K562 (cell line): ENCODE measurements around the gene SNX14. TPM values are rescaled to one million over a fixed set of nuclear protein-coding genes. Genes with fewer than 3 reads are reported as not detected.

ENCODE experiments used
- LARP7 ChIP-seq: fragments of 450-650 bp; IDR thresholded peaks from 2 replicates; pipeline ENCODE4 v1.6.1; 2016
- PTTG1 ChIP-seq: fragments of 450-650 bp; IDR thresholded peaks from 2 replicates; pipeline ENCODE4 v1.6.1; 2016; ENCODE audit warnings: low read depth, mild to moderate bottlenecking, missing genetic modification characterization, missing compliant biosample characterization
- RAD21 ChIP-seq, 2 experiments: fragments of 250-450 bp in 1 of 2; fragments of 450-650 bp in 1 of 2; sonication (Bioruptor Pico) in 1 of 2; formaldehyde crosslinking in 1 of 2; IDR thresholded peaks in 1 of 2; conservative IDR thresholded peaks in 1 of 2; 2 replicates each; pipeline versions ENCODE4 v1.4.0 to v1.8.0; 2020 to 2022; ENCODE audit warnings: mild to moderate bottlenecking in 2 of 2, moderate library complexity in 1 of 2
- RB1 ChIP-seq: fragments of 450-650 bp; IDR thresholded peaks from 2 replicates; pipeline ENCODE4 v1.6.1; 2017; ENCODE audit warnings: low read depth, mild to moderate bottlenecking
- RBM17 ChIP-seq: fragments of 200-400 bp; formaldehyde crosslinking; IDR thresholded peaks from 2 replicates; pipeline ENCODE4 v1.6.1; 2017; ENCODE audit warnings: low read depth, mild to moderate bottlenecking, low read length, borderline replicate concordance
- SIN3B ChIP-seq: fragments of 450-650 bp; IDR thresholded peaks from 2 replicates; pipeline ENCODE4 v1.6.1; 2017; ENCODE audit warnings: low read depth, mild to moderate bottlenecking, moderate library complexity
- SUPT5H ChIP-seq: fragments of 450-650 bp; IDR thresholded peaks from 2 replicates; pipeline ENCODE4 v1.6.1; 2016
- ZNF133 ChIP-seq: fragments of 250-450 bp; sonication (Bioruptor Pico); IDR thresholded peaks from 2 replicates; pipeline ENCODE4 v1.4.0; 2020; ENCODE audit warnings: mild to moderate bottlenecking
- ZNF23 ChIP-seq: fragments of 250-450 bp; sonication (Bioruptor Pico); IDR thresholded peaks from 2 replicates; pipeline ENCODE4 v1.4.0; 2020; ENCODE audit warnings: mild to moderate bottlenecking
- polyA plus RNA-seq, 8 experiments: library from polyadenylated mRNA; depleted of rRNA in 4 of 8; stranded (reverse) in 5 of 8; unstranded in 3 of 8; fragments of >200 nt; fragmentation: Nextera tagmentation in 2 of 8; fragmentation: Illumina TruSeq in 1 of 8; extraction: Ambion mirVana in 2 of 8; extraction: Trizol in 1 of 8; gene quantifications; 2 replicates each; pipeline versions ENCODE4 v1.2.1 to v1.2.3, GENCODE V29; 2011 to 2014; ENCODE audit warnings: inconsistent platforms in 1 of 8, missing spikeins in 1 of 8
- total RNA-seq, 7 experiments: library from RNA; depleted of rRNA in 6 of 7; stranded (reverse); fragments of >200 nt in 6 of 7; fragmentation: Illumina TruSeq in 2 of 7; extraction: Trizol in 2 of 7; gene quantifications; 2 replicates each; pipeline versions ENCODE4 v1.2.1 to v1.2.3, GENCODE V29; 2011 to 2021; ENCODE audit warnings: low replicate concordance in 1 of 7
- TF ChIP-seq, protein P1 (sequence below), 2 experiments: fragments of 150-350 bp in 1 of 2; IDR thresholded peaks; 2 replicates each; pipeline ENCODE4 v1.6.1; 2012 to 2016; ENCODE audit warnings: low read depth in 2 of 2, low read length in 2 of 2, mild to moderate bottlenecking in 1 of 2, moderate library complexity in 1 of 2
- TF ChIP-seq, protein P2 (sequence below), 2 experiments: fragments of 450-650 bp; IDR thresholded peaks; 2 replicates each; pipeline ENCODE4 v1.6.1; 2018; ENCODE audit warnings: mild to moderate bottlenecking in 2 of 2, low read depth in 1 of 2; ENCODE audit not compliant: partially characterized antibody in 2 of 2
- TF ChIP-seq, protein P3 (sequence below): fragments of 450-650 bp; IDR thresholded peaks from 2 replicates; pipeline ENCODE4 v1.6.1; 2016
- TF ChIP-seq, protein P4 (sequence below): IDR thresholded peaks from 2 replicates; pipeline ENCODE4 v1.6.1; 2011; ENCODE audit warnings: borderline replicate concordance, low read depth, mild to moderate bottlenecking, moderate library complexity, low read length; ENCODE audit not compliant: insufficient read depth, poor library complexity, severe bottlenecking
- TF ChIP-seq, protein P5 (sequence below): fragments of 450-650 bp; conservative IDR thresholded peaks from 2 replicates; pipeline ENCODE4 v1.6.1; 2016; ENCODE audit warnings: missing genetic modification characterization, low read depth, mild to moderate bottlenecking, missing compliant biosample characterization, moderate library complexity

The SNX14 gene
- total and polyA plus RNA-seq, 9 of the 15 experiments (the other 6 are each of a cell fraction or from before 2014, with no cell fraction given): 46.5 to 140 (median 71.2) TPM

DNA sequence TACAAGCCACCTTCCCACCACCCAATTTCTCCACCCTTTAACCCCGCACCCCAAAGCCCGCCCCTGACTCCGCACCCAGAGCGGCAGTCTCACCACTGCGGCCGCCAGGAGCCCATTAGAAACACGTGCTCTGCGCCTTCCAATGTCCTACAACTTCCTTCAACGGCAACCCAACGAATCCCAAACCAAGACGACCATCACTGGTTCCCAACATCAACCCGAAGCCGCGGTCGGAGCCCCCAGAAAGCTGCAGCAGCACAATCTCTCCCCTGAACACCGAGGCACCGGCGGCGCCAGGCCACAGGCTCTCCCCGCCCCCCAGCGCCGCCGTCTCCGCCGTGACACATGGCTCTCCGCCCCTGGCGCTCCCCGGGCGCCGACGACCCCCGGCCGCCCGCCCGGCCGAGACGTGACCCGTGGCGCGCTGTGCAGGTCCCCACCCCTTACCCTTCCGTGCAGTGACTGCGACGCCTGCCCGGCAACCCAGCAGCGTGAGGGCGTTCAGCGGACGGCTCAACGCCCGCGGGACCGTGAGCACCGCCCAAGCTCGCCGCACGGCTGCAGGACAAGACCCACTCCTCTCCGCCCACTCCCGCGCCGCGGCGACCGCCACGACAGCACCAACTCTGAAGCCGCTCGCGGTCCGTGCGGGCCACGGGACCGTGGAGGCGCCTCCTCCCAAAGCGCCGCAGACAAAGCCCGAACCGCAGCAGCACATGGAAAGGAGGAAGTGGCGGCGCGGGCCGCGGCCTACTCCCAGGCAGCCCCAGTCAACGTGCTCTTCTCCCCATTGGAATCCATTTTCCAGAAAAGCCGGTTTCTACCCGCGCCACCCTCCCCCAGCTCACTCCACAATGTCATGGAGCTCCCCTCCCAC is 48.5 kb upstream of the SNX14 start (continued):
- TF ChIP-seq RAD21 (CRISPR knock-in tag; conservative IDR thresholded peaks at IDR 0.05 in 1 of 2, IDR thresholded peaks at IDR 0.05 in 1 of 2) (no peak), SIN3B (no peak), RB1 (0 out of 2 replicates have a peak, but pooled peaks have one; percentile 34), ZNF133 (CRISPR knock-in tag) (no peak), LARP7 (no peak), RBM17 (no peak), PTTG1 (tag) (no peak), SUPT5H (no peak), ZNF23 (CRISPR knock-in tag) (no peak)
- TF ChIP-seq, protein P1, sequence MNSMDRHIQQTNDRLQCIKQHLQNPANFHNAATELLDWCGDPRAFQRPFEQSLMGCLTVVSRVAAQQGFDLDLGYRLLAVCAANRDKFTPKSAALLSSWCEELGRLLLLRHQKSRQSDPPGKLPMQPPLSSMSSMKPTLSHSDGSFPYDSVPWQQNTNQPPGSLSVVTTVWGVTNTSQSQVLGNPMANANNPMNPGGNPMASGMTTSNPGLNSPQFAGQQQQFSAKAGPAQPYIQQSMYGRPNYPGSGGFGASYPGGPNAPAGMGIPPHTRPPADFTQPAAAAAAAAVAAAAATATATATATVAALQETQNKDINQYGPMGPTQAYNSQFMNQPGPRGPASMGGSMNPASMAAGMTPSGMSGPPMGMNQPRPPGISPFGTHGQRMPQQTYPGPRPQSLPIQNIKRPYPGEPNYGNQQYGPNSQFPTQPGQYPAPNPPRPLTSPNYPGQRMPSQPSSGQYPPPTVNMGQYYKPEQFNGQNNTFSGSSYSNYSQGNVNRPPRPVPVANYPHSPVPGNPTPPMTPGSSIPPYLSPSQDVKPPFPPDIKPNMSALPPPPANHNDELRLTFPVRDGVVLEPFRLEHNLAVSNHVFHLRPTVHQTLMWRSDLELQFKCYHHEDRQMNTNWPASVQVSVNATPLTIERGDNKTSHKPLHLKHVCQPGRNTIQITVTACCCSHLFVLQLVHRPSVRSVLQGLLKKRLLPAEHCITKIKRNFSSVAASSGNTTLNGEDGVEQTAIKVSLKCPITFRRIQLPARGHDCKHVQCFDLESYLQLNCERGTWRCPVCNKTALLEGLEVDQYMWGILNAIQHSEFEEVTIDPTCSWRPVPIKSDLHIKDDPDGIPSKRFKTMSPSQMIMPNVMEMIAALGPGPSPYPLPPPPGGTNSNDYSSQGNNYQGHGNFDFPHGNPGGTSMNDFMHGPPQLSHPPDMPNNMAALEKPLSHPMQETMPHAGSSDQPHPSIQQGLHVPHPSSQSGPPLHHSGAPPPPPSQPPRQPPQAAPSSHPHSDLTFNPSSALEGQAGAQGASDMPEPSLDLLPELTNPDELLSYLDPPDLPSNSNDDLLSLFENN (IDR thresholded peaks at IDR 0.05; ENCODE audit: low read depth in 2 of 2, low read length in 2 of 2): no peak
- TF ChIP-seq, protein P2, sequence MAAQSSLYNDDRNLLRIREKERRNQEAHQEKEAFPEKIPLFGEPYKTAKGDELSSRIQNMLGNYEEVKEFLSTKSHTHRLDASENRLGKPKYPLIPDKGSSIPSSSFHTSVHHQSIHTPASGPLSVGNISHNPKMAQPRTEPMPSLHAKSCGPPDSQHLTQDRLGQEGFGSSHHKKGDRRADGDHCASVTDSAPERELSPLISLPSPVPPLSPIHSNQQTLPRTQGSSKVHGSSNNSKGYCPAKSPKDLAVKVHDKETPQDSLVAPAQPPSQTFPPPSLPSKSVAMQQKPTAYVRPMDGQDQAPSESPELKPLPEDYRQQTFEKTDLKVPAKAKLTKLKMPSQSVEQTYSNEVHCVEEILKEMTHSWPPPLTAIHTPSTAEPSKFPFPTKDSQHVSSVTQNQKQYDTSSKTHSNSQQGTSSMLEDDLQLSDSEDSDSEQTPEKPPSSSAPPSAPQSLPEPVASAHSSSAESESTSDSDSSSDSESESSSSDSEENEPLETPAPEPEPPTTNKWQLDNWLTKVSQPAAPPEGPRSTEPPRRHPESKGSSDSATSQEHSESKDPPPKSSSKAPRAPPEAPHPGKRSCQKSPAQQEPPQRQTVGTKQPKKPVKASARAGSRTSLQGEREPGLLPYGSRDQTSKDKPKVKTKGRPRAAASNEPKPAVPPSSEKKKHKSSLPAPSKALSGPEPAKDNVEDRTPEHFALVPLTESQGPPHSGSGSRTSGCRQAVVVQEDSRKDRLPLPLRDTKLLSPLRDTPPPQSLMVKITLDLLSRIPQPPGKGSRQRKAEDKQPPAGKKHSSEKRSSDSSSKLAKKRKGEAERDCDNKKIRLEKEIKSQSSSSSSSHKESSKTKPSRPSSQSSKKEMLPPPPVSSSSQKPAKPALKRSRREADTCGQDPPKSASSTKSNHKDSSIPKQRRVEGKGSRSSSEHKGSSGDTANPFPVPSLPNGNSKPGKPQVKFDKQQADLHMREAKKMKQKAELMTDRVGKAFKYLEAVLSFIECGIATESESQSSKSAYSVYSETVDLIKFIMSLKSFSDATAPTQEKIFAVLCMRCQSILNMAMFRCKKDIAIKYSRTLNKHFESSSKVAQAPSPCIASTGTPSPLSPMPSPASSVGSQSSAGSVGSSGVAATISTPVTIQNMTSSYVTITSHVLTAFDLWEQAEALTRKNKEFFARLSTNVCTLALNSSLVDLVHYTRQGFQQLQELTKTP (IDR thresholded peaks at IDR 0.05; ENCODE audit: low read depth in 1 of 2, partially characterized antibody in 2 of 2): no peak
- TF ChIP-seq, protein P3, sequence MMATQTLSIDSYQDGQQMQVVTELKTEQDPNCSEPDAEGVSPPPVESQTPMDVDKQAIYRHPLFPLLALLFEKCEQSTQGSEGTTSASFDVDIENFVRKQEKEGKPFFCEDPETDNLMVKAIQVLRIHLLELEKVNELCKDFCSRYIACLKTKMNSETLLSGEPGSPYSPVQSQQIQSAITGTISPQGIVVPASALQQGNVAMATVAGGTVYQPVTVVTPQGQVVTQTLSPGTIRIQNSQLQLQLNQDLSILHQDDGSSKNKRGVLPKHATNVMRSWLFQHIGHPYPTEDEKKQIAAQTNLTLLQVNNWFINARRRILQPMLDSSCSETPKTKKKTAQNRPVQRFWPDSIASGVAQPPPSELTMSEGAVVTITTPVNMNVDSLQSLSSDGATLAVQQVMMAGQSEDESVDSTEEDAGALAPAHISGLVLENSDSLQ: no peak
- TF ChIP-seq, protein P4, sequence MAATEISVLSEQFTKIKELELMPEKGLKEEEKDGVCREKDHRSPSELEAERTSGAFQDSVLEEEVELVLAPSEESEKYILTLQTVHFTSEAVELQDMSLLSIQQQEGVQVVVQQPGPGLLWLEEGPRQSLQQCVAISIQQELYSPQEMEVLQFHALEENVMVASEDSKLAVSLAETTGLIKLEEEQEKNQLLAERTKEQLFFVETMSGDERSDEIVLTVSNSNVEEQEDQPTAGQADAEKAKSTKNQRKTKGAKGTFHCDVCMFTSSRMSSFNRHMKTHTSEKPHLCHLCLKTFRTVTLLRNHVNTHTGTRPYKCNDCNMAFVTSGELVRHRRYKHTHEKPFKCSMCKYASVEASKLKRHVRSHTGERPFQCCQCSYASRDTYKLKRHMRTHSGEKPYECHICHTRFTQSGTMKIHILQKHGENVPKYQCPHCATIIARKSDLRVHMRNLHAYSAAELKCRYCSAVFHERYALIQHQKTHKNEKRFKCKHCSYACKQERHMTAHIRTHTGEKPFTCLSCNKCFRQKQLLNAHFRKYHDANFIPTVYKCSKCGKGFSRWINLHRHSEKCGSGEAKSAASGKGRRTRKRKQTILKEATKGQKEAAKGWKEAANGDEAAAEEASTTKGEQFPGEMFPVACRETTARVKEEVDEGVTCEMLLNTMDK: peak; percentile 22
- TF ChIP-seq, protein P5, sequence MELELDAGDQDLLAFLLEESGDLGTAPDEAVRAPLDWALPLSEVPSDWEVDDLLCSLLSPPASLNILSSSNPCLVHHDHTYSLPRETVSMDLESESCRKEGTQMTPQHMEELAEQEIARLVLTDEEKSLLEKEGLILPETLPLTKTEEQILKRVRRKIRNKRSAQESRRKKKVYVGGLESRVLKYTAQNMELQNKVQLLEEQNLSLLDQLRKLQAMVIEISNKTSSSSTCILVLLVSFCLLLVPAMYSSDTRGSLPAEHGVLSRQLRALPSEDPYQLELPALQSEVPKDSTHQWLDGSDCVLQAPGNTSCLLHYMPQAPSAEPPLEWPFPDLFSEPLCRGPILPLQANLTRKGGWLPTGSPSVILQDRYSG (tag): no peak
